GM19467 (cell line): ENCODE measurements around the gene FGF21.
A peak's percentile ranks its signal among the peaks of the same experiment; 100 is the strongest.
"Not testable (repeated sequence)": the region's sequence is repeated elsewhere in the genome, so short reads cannot be mapped to it uniquely, and the experiment has no call there.

Experiments
- ATAC-seq: cut with Tn5 transposase; IDR thresholded peaks from one replicate; pipeline ENCODE4 v1.9.1; 2021; ENCODE audit warnings: mild to moderate bottlenecking, moderate library complexity; ENCODE audit not compliant: unreplicated experiment

Gene FGF21, protein sequence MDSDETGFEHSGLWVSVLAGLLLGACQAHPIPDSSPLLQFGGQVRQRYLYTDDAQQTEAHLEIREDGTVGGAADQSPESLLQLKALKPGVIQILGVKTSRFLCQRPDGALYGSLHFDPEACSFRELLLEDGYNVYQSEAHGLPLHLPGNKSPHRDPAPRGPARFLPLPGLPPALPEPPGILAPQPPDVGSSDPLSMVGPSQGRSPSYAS

GRCh38 chr19:48755084-48755641, at the start of gene FGF21:
TSS of gene FGF21 (plus strand) at chr19:48755524. CDS start at chr19:48756237, 713 bp downstream.
- ATAC-seq, result no peak

- ATAC-seq, result no peak
Measured at GRCh38 chr19:48708471-48708870, 46.9 kb upstream of the FGF21 start.

GRCh38 chr19:48711106-48711662, 44.1 kb upstream of the FGF21 start:
- ATAC-seq, result no peak

DNA sequence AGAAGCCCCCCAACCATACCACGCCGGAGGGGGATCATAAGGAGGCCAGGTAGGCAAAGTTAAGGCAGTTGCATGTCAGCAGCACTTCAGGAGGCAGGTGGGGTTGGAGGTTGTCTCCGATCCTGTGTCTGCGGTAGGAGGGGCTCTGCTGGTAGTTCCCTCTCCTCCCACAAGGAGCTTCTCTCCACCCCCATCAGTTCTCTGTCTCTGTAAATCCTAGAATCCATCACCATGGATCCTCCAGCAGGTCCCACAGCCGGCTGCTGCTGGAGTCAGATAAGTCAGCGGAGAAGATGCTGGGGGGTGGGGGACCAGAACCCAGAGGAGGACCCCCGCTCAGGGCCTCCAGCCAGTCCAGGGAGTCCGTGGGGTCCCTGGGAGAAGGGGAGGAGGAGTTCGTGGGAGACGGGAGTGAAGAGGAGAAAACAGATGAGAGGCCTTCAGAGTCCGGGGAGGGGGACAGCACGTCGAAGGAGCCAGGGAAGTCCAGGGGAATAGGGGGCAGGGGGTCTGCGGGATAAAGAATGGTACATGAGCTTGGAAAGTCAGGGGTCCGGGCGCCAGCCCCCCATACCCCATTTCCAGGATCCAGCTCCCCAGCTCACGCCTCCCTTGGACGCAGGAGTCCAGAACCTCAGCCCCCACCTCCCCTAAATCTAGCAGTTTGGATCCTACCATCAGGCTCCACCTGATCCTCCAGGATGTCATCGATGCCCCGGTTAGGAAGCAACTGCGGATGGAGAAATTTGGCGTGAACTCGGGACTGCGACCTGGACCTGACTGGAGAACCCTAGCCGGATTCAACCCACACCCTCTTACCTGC, 42.1 kb upstream of the FGF21 start:
- no peak for ATAC-seq

GRCh38 chr19:48713864-48714755, 41.2 kb upstream of the FGF21 start:
- ATAC-seq, result peak; percentile 89

- no peak for ATAC-seq
Measured at GRCh38 chr19:48714759-48715675, 40.3 kb upstream of the FGF21 start.

- ATAC-seq, result no peak
Measured at GRCh38 chr19:48715681-48716171, 39.6 kb upstream of the FGF21 start.

DNA sequence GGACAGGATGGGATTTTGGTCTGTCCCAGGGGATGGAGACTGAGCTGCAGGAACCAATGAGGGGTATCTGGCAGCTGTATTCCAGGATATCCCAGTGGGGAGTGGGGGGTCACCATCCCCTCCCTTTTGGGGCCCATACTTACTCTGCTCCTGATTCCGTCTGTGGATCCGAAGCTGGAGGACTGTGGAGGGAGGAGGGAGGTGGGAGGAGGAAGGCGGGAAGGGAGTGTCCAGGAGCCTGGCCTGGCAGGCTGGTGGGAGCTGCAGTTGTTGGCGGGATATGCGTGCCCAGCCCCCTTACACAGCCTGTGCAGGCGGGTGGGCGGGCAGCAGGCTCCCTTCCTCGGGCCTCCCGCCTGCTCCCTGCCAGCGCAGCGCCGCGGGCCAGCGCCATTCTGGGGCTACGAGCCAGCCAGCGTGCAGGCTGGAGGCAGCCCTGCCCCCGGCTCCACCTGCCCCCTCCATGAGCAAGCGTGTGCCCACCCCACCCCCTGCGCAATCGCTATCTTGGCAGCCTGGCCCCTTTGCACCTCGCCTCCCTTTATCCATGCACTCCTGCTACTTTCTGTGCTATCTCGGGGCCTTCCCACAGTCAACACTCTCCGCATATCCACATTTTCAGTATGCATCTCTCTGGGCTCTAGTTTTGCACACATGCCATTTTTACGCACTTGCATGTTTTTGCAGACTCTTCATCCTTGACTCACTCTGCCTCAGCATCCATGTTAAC, 38.6 kb upstream of the FGF21 start:
- ATAC-seq, result no peak

DNA sequence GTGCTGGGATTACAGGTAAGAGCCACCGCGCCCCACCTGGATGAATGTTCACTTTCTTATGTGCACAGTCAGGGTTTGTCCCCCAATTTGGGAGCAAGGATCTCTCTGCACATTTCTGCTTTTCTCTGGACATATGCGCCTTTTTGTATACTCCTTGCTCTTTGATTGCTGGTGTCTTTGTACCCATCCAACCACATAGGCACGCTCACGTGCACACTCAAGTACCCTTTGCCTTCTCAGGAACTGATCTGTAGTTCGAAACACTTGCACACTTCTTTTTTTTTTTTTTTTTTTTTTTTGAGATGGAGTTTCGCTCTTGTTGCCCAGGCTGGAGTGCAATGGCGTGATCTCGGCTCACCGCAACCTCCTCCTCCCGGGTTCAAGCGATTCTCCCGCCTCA, 37.2 kb upstream of the FGF21 start:
- ATAC-seq, result not testable (repeated sequence)

DNA sequence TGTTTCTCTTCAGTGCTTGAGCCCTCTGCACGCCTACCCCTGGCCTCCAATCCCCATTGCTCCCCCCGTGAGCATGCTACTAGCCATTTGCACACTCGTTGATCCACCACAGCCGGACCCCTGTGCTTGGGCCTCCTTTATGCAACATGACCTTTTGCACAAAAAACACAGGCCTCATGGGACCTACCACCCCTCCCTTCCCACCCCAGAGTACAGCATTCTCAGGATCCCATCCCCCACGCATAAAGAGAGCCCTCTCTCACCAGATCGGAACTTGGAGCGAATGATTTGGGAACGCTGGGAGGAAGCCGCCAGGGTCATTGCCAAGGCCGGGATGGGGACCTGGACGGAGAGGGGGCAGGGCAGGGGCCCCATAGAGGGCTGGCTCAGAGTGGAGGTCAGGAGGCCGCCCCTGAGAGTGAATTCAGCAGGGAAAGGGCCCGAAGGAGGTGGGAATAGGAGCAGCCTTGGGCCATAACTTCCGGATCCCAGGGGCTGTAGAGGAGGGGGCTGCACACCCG, 36.6 kb upstream of the FGF21 start:
- no peak for ATAC-seq

DNA sequence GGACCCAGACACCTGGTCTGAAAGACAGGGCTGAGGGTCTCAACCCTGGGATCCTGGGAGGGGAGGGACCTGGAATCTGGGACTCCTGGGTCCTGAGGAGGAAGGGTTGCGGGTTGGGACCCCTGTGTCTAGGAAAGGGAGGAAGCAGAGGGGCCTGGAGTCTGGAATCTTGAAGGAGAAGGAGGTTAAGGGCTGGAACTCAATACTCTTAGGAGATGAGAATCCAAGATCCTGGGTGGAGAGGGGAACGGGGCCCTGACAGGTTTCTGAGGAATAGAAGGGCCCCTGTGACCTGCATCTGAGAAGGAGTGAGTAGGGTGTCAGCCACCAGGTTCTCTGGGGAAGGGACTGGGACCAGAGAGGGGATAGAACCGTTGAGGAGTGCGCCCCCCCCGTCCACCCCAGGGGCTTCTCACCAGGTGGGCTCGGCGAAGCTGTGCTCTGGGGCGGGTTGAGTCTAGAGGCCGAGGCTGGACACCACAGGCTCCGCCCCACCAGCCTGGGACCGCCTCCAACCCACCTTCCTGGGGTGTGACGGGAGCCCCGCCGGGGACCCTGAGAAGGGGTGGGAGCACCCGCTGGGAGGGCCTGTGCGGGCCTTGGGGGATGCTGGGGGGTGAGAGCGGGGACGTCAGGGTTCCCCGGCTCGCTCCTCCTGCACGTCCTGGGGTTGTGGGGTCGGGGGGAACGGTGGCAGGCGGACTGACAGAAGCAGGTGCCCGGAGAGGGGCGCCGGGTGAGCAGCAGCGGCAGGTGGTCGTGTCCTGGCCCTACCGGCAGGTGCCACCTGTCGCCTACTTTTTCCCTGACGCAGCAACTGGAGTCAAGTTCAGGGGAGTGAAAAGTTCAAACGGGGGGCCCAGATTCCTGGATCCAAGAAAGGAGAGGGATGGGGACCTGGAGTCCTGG, 35.8 kb upstream of the FGF21 start, which contains the start of gene MAMSTR:
Gene MAMSTR, minus strand, starts transcription at position 463 of the 909 bp plus-strand sequence. CDS start 694 bp downstream, outside the sequence.
- no peak for ATAC-seq

GRCh38 chr19:48720251-48720612, 35.1 kb upstream of the FGF21 start:
- no peak for ATAC-seq

- ATAC-seq, result peak; percentile 78
Measured at GRCh38 chr19:48720613-48721296, 34.6 kb upstream of the FGF21 start.

DNA sequence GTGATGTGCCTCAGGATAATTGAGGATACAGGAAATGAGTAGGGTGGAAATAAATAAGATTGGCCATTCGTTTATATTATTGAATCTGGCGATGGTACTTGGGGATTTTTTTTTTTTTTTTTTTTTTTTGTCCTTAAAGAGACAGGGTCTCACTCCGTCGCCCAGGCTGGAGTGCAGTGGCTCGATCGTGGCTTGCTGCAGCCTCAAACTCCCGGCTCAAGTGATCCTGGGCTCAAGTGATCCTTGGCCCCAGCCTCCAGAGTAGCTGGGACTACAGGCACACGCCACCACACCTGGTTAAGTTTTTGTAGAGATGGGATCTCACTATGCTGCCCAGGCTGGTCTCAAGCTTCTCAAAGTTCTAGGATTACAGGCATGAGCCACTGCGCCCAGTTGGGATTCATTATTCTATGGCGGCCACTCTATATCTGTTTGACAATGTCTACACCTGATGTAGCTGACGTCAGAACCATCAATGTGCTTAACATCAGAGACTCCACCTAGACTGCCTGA, 33.1 kb upstream of the FGF21 start:
- no peak for ATAC-seq

DNA sequence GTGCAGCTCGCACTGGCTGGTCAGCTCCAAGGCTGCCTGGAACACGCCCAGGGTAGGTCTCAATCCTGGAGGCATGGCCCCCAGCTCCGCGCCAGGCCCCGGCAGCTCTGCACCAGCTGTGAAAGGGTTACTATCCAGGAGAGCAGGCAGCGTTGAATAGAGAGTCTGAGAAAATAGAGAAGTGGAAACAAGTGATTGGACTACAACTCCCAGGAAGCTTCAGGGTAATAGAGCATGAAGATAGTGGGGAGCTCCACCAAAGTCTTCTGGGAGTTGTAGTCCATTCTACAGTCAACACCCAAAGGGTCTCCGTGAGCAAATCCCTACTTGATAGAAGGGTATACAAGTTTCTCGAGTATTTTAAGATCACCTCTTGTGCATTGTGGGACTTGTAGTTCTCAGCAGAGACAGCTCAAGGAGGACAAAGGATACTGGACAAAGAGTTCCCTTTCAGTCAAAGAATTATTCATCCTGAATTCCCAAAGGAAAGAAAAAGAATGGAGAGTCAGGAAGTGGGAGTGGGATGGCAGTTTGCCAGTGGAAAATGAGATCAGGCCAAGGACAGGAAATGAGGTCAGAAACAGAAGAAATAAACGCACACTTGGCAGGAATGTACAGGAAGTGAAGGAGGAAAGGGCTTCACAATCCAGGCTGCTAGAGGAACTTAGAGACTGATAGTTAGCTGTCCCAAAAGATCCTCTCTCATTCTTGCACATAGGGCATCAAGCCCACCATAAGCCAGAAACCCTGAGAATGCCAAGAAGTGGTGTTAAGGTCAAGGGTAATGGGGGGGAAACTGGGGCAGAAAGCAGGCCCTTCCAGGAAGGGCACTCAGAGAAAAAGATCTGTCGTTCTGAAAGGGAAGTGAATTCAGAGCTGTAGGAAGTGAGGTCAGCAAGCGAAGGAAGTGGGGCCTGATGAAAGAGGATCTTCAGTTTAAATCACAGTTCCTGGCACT, 30.2 kb upstream of the FGF21 start:
- ATAC-seq, result no peak

- ATAC-seq, result no peak
Measured at GRCh38 chr19:48726556-48726955, 28.8 kb upstream of the FGF21 start.
